ENCODE results near the gene C22orf15. TPM values are rescaled to one million over a fixed set of nuclear protein-coding genes. Genes with fewer than 3 reads are reported as not detected.

Gene C22orf15
- total RNA-seq, 3 donors from 2014 or later, result 0.44 TPM; not detected in 2

DNA sequence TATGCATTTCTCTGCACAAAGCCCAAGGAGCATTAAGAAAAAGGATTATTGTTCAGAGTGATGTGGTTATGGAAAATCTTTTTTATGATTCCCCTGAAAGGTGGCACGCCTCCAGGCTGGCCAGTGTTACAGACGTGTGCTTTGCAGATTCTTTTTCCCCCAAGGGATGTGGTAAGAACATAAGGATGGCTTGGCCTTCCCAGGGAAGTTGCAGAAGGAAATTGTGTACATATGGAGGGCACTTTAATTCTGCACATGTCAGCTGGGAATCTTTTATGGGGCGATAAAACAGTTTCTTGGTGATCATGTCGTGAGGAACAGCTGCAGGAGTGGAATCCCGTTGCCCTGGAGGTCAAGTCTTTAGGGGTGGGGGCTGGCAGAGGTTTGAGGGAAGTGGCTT lies 33.7 kb downstream of the C22orf15 start:
- ATAC-seq (no peak), DNase-seq (no peak)
- Histone ChIP-seq H3K9me3 (no peaks in the 10 kb centered on the region), H3K4me1 (ENCODE audit: low read depth) (no peaks in the 10 kb centered on the region), H3K4me3 (no peak overlapping the region), H3K36me3 (ENCODE audit: low read depth) (peaks cover 14% of the 10 kb centered on the region)
- TF ChIP-seq, protein P1, sequence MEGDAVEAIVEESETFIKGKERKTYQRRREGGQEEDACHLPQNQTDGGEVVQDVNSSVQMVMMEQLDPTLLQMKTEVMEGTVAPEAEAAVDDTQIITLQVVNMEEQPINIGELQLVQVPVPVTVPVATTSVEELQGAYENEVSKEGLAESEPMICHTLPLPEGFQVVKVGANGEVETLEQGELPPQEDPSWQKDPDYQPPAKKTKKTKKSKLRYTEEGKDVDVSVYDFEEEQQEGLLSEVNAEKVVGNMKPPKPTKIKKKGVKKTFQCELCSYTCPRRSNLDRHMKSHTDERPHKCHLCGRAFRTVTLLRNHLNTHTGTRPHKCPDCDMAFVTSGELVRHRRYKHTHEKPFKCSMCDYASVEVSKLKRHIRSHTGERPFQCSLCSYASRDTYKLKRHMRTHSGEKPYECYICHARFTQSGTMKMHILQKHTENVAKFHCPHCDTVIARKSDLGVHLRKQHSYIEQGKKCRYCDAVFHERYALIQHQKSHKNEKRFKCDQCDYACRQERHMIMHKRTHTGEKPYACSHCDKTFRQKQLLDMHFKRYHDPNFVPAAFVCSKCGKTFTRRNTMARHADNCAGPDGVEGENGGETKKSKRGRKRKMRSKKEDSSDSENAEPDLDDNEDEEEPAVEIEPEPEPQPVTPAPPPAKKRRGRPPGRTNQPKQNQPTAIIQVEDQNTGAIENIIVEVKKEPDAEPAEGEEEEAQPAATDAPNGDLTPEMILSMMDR (IDR thresholded peaks at IDR 0.05), result no peak
- intact Hi-C loops (cut with DNase I, micrococcal nuclease), result no loop called here

DNA sequence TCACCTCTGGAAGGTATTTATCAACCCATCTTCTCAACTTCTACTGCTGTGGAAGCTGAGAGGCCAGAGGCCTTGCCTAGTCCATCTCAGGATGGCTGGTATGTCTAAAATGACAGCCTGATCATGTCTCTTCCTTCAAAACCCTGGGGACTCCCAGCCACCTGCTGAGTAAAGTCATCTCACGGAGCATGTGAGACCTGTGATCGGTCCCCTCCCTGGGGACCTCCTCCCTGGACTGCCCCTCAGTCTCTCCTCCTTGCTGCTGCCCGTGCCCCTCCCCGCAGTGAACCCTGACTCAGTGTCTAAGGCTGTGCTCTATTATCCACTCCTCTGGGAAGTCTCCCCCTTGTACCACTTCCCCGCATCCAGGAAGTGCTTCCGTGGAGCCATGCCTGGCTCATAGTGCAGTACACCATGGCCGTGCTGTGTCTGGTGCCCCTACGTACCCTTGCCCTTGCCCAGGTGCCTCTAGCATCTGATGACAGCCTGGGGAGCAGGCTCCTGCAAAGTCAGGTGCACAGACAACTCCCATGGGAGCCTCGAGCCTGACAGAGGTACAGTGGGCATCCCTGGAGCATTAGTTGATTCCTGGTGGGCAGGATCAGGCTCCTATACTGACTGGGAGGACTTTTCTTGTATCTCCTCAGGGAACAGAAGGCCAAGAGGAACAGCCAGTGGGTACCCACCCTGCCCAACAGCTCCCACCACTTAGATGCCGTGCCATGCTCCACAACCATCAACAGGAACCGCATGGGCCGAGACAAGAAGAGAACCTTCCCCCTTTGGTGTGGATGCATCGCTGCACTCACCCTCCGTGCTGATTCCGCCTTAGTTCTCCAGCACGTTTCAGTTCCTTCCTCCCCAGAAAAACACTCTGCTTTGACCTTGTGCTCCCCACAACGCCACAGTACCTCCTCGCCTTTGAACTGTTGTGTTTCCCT lies 37.8 kb downstream of the C22orf15 start:
- peak in 1 of 3 donors; percentile 58 for DNase-seq
- Histone ChIP-seq H3K9me3 (no peaks in the 10 kb centered on the region), H3K36me3 (ENCODE audit: low read depth) (peaks cover 17% of the 10 kb centered on the region), H3K4me3 (no peak overlapping the region), H3K4me1 (ENCODE audit: low read depth) (no peaks in the 10 kb centered on the region)
- intact Hi-C loops (cut with DNase I, micrococcal nuclease), result no loop called here
- peak; percentile 56 for ATAC-seq
- TF ChIP-seq, protein P1 (IDR thresholded peaks at IDR 0.05), result no peak

DNA sequence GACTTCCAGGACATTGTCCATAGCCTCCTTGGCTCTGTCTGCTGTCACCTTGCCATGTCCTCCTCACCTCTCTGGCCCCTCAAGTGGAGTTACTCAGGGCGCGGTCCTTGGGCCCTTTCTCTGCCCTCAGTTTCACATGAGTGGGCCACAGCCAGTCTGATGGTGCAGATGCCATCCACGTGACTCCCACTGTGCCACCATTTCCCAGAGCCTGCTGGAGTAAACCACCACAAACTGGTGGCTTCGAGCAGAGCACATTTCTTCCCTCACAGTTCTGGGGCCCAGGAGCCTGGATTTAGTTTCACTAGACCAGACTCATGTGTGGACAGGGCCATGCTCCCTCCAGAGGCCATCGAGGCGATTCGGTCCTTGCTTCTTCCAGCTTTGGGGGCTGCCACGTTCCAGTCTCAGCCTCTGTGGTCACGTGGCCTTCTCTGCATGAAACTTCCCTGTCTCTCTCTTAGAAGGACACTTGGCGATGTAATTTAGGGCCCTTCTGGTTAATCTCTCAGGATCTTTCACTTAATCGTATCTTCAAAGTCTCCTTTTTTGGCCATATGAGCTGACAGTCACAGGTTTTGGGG lies 38.5 kb downstream of the C22orf15 start:
- peak in 1 of 3 donors; percentile 38 for DNase-seq
- TF ChIP-seq, protein P1 (IDR thresholded peaks at IDR 0.05), result no peak

DNA sequence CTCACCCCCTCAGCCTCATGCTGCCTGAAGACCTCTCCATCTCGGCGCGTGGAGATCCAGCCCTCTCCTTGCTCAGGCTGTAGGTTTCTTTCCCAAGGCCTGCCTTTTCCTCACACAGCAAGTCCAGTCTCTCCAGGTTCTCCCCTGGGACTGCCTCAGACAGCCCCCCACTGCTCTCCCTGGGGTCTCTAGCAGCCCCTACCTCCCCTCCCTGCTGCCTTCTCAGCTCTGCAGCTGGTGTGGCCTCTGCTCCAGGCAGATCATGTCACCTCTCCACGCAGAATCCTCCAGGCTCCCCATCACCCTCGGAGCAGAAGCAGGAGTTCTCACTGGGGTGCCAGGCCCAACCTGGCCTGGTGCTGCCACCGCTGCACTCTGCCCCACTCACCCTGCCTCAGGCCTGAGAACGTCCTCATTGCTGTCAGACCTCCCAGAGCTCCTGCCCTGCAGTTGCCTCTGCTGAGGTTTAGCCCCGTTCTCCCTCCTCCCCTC lies 39.1 kb downstream of the C22orf15 start:
- TF ChIP-seq, protein P1 (IDR thresholded peaks at IDR 0.05), result no peak
- ATAC-seq (no peak), DNase-seq (peak in 1 of 3 donors; percentile 33)
- H3K36me3 ChIP-seq (ENCODE audit: low read depth), result peaks cover 6% of the 10 kb centered on the region
- no peak overlapping the region for H3K4me3 ChIP-seq
- no peaks in the 10 kb centered on the region for H3K4me1 ChIP-seq (ENCODE audit: low read depth)
- no peaks in the 10 kb centered on the region for H3K9me3 ChIP-seq
- intact Hi-C loops (cut with DNase I, micrococcal nuclease), result no loop called here

More for the DNA sequence above, 38.5 kb downstream of the C22orf15 start:
- Histone ChIP-seq H3K9me3 (no peaks in the 10 kb centered on the region), H3K36me3 (ENCODE audit: low read depth) (peaks cover 10% of the 10 kb centered on the region), H3K4me3 (no peak overlapping the region), H3K4me1 (ENCODE audit: low read depth) (no peaks in the 10 kb centered on the region)
- no peak for ATAC-seq
- intact Hi-C loops (cut with DNase I, micrococcal nuclease), result no loop called here

DNA sequence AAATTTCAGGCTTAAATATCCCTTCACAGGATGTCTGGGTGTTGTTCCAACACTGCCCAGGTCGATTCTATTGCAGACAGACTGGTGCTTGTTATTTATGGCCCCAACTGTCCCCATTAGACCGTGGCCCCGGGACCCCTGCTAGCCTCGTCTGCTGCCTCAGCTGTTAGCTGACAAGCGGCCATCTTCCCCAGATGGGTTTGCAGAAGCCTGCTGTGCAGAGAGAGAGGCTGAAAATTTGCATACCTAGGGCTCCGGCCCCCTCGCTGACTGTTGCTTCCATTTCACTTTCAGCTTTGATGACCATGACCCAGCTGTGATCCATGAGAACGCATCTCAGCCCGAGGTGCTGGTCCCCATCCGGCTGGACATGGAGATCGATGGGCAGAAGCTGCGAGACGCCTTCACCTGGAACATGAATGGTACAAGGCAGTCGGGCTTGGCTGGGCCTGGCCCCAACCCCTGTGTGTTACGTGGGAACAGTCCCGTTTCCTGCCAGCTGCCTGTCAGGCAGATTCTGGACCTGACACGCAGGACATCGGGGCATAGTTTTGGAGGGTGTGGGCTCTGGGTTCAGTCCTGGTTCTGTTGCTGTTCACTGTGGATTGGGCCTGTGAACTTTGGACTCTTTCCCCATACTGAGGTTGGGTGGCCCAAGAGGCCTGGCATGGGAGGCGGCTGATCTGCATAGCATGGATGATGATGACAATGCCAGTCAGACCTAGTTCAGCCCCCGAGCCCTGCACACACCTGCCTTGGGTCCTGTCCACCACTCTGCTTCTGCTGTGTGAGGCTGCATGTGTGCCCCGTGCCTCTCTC lies 40.4 kb downstream of the C22orf15 start:
- ATAC-seq, result peak; percentile 30

More for the DNA sequence above, 40.4 kb downstream of the C22orf15 start:
- Histone ChIP-seq H3K36me3 (ENCODE audit: low read depth) (peaks cover 6% of the 10 kb centered on the region), H3K4me1 (ENCODE audit: low read depth) (no peaks in the 10 kb centered on the region), H3K9me3 (no peaks in the 10 kb centered on the region), H3K4me3 (no peak overlapping the region)
- DNase-seq, result peak in 1 of 3 donors; percentile 50
- TF ChIP-seq, protein P1 (IDR thresholded peaks at IDR 0.05), result no peak
- intact Hi-C loops (cut with DNase I, micrococcal nuclease), result no loop called here

Data from mucosa of descending colon (tissue), 3 donors.